Gastrocnemius medialis (tissue), 4 donors: ENCODE results near the gene MAPK12.

Experiments used
- POLR2A ChIP-seq, 2 donors: fragments of 450-650 bp; IDR thresholded peaks; one replicate each; pipeline ENCODE4 v1.6.1; 2017; ENCODE audit warnings: antibody characterized with exemption in 2 of 2, mild to moderate bottlenecking in 2 of 2, moderate library complexity in 2 of 2
- TF ChIP-seq, protein P1 (sequence below), 5 experiments: fragments of 450-650 bp in 3 of 5; fragments of 200-600 bp in 2 of 5; sonication (generic) in 2 of 5; IDR thresholded peaks in 4 of 5; conservative IDR thresholded peaks in 1 of 5; 1 replicate in 4 of 5; 2 replicates in 1 of 5; pipeline ENCODE4 v1.5.1; 2016 to 2019; ENCODE audit warnings: antibody characterized with exemption in 5 of 5, mild to moderate bottlenecking in 3 of 5, moderate library complexity in 3 of 5

GRCh38 chr22:50287731-50288130 is 26.2 kb upstream of the MAPK12 start:
- TF ChIP-seq, protein P1, sequence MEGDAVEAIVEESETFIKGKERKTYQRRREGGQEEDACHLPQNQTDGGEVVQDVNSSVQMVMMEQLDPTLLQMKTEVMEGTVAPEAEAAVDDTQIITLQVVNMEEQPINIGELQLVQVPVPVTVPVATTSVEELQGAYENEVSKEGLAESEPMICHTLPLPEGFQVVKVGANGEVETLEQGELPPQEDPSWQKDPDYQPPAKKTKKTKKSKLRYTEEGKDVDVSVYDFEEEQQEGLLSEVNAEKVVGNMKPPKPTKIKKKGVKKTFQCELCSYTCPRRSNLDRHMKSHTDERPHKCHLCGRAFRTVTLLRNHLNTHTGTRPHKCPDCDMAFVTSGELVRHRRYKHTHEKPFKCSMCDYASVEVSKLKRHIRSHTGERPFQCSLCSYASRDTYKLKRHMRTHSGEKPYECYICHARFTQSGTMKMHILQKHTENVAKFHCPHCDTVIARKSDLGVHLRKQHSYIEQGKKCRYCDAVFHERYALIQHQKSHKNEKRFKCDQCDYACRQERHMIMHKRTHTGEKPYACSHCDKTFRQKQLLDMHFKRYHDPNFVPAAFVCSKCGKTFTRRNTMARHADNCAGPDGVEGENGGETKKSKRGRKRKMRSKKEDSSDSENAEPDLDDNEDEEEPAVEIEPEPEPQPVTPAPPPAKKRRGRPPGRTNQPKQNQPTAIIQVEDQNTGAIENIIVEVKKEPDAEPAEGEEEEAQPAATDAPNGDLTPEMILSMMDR (IDR thresholded peaks at IDR 0.05 in 4 of 5, conservative IDR thresholded peaks at IDR 0.05 in 1 of 5), result no peak
- TF ChIP-seq POLR2A (IDR thresholded peaks at IDR 0.05), result no peak
